ENCODE data around the gene CYP19A1.
"Not testable (repeated sequence)": the region's sequence is repeated elsewhere in the genome, so short reads cannot be mapped to it uniquely, and the experiment has no call there.

The CYP19A1 gene

DNA sequence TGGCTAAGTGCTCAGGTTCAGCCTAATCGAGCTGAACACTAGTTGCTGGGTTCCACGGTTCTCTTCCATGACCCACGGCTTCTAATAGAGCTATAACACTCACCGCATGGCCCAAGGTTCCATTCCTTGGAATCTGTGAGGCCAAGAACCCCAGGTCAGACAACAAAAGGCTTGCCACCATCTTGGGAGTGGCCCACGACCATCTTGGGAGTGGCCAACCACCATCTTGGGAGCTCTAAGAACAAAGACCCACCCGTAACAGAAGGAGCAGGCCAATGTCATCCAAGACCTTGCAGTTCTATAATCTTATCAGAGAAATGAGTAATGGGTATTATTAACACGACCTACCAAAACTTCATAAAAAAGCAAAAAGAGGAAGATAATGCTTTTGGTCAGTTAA lies 77.3 kb downstream of the CYP19A1 start:
- not testable (repeated sequence) for DNase-seq (ENCODE audit: low read depth in 2 of 2)

DNA sequence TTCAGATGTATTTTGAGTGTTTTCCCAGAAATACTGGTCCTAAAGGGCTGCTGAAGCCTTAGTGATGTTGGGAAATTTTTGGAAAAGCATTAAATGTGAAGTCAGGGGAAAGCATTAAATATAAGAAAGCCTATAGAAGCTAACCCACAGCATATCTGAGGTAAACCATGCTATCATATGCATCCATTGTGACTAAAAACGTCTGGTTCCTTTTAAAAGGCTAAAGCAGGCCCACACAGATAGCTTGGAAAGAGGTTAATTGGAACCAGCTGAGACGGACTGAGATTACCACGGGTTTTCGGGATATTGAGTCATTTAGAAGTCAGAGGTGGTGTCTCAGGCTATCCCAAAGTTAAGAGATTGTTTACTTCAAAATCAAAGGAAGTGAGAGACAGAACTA lies 78.2 kb downstream of the CYP19A1 start:
- DNase-seq (ENCODE audit: low read depth in 2 of 2) = no peak

DNA sequence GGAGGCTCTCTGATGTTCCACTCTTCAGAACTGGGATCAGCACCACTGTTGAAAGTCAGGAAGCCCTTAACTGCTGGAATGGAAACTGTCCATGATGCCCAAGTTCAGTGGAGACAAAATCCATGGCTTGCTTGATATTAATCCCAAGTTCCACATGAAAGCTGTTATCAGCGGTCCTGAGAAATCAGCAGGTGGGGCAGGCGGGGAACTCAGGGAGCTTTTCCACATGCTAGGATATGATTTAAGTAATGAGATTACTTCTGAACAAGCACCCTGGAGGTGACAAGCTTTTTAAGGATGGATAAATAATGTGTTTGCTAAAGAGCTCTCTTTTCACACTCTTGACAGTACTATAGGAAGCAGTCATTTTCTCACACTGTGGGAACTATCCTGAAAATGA lies 82.9 kb downstream of the CYP19A1 start:
- DNase-seq (ENCODE audit: low read depth in 2 of 2) = no peak

- no peak for DNase-seq (ENCODE audit: low read depth in 2 of 2)
Measured at GRCh38 chr15:51253366-51253765, 85.0 kb downstream of the CYP19A1 start.

DNA sequence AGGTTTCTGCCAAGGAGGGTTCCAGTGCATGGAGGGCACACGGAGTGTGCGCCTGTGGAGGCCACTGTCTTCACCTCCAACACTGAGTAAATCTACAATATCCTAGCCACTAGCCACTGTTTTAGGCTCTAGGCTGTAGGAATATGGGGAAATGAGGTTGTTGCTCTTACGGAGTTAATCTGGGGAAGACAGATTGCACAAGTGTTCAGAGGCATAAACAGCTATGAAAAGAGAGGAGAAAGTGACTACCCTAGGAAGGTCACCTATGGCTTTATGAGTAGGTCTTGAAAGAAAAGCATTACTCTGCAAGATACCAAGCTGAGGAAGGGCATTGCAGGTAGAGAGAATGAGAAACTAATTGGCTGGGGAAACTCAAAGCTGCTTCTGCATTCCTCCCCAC lies 85.7 kb downstream of the CYP19A1 start:
- no peak for DNase-seq (ENCODE audit: low read depth in 2 of 2)

DNA sequence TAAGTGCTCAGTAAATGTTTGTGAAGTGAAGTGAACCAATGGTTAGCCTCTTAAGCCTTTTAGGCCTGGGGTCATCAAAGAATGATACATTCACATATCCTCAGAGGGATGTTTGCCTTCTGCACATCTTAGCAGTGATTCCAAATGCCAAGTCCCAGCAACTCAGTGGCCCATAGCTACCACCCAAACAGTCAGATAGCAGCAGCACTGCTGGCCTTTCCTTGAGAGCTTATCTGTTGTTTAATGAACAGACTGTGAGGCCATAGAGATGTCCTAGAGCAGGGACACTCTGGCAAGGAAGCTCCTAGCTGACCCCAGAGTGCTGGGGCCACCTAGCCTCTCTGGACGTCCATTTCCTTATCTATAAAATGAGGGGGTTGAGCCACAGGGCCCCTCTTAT lies 86.8 kb downstream of the CYP19A1 start:
- DNase-seq (ENCODE audit: low read depth in 2 of 2) = no peak

GRCh38 chr15:51250217-51251011 lies 88.0 kb downstream of the CYP19A1 start:
- DNase-seq (ENCODE audit: low read depth in 2 of 2) = no peak

DNA sequence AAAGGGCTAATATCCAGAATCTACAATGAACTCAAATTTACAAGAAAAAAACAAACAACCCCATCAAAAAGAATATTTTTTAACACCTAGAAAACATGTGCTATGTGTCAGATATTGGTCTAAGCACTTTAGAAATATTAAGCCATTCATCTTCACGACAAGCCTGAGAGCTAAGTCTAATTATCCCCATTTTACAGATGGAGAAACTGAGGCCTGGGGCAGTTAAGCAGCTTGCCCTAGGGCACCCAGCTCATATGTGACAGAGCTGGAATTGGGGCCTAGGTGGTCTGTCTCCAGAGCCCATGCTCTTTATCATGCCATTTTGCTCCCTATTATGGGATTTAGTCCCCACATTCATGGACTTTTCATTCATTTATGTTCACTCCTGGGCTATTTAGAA lies 92.8 kb downstream of the CYP19A1 start:
- no peak for DNase-seq (ENCODE audit: low read depth in 2 of 2)

DNA sequence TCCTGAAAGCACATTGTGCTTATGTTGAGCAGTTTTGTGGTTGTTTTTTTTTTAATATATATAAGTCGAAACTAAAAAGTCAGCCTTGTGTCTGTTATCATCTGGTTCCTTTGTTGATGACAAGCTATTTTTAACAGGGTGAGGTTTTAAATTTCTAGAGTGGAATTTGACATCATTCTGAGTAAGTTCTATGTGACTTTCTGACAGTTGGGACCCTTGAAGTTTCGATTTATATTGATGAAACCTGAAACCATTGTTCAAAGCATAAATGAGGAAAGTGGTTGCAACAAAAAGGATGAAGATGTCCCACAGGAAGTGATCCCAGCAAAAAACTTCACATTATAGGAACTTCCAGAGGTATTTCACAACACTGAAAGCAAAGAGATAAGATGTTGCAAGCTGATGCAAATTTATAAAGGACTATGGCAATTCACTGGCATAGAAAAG lies 94.0 kb downstream of the CYP19A1 start:
- DNase-seq (ENCODE audit: low read depth in 2 of 2) = no peak

DNA sequence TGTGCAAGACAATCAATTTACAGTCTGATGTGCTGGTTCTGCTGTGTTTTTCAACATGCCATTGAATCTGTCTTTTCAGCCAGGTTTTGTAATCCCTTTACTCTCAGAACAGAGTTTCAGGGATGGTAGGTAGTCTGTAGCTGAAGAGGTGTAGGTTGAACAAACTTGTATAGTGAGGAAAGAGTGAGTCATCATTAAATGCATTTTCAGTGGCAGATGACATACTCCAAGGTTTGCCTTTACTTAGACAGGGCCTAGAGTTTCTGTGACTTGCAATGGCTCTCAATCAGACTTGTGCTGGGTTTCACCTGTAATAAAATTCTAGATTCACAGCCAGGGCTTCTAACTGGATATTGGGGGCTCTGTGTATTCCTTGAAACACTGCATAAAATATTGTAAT lies 94.6 kb downstream of the CYP19A1 start:
- no peak for DNase-seq (ENCODE audit: low read depth in 2 of 2)

DNA sequence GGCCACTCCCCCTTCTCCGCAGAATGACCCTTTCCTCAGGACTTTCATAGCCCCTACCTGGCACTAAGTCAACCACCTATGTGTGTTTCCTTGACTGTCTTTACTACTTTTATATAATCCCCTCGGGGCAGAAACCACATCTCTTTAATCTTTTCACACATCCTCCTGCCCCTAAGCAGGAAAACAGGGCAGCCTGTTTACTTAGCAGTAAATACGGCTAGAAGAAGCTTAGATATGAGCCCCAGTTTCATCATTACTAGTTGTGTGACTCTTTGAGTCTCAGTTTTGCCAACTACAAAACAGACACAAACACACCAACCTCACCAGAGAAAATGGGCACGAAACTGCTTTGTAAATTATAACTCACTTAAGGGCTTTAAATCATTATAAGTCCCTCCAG lies 98.3 kb downstream of the CYP19A1 start:
- no peak for DNase-seq (ENCODE audit: low read depth in 2 of 2)

DNA sequence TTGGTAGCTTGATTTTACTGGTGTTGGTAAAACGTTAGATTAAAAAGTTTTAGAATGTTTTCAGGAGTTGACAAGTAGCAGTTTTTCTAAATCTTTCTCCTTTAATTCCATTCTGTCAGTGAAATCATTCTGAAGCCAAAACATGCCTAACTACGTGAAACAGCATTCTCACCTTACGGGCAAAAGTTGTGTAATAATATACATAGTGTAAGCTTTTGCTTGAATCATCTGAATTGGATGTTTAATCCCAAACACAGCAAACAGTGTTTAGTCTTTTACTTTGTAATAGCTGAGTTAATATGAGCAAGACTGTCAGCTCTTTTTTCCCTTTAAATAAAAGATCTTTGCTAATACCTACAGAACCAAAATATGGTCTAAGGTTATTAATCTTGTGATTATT lies 100.6 kb downstream of the CYP19A1 start:
- no peak for DNase-seq (ENCODE audit: low read depth in 2 of 2)

DNA sequence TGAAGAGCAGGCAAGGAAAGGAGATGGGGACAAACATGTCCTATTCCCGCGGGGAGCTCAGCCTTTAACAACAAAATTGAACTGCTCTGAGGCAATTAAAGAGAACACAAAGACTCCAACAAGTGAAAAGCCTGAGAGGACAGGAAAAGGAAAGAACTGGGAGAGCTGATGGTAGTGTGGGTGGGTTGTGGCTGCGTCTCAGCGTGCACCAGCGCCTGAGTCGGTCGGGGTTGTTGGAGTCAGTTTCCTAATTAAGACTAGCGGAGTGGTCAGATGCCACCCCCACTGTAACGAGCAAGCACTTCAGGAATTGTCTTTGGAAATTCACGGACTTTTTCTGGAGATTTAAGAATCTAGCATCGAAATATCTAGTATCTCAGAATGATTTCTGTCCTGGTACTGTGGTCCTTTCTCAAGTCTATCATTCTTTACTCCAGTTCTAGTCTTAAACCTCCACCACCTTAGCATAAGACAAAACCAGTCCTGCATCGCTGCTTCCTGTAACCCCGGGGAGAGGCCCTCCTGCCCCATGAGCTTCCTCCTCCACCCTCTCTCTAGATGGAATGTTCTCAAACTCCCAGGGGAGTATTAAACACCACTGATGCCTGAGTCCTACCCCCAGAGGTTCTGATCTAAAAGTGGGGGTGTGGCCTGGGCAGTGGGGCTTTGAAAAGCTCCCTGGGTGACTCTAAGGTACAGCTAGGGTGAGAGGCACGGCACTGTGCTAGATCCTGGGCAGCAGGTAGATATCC lies 104.0 kb downstream of the CYP19A1 start:
- no peak for DNase-seq (ENCODE audit: low read depth in 2 of 2)

DNA sequence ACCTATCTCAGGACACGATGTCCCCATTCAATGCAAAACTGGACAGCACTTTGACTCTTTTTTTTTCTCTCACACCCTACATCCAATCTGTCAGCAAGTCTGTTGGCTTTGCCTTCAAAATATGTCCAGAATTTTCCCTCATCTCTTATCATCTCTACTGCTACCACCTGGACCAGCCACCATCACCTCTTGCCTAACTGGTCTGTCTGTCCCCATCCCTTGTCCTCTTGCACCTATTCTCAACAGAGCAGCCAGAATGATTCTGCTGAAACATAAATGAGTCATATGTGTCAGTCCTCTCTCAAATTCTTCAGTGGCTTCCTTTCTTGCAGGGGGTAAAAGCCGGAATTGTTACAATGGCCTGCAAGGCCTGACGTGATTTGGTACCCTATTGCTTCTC lies 105.8 kb downstream of the CYP19A1 start:
- no peak for DNase-seq (ENCODE audit: low read depth in 2 of 2)

- DNase-seq (ENCODE audit: low read depth in 2 of 2) = no peak
Measured at GRCh38 chr15:51229907-51230330, 108.5 kb downstream of the CYP19A1 start.

- DNase-seq (ENCODE audit: low read depth in 2 of 2) = no peak
Measured at GRCh38 chr15:51227940-51228732, 110.3 kb downstream of the CYP19A1 start.

- no peak for DNase-seq (ENCODE audit: low read depth in 2 of 2)
Measured at GRCh38 chr15:51226576-51227210, 111.7 kb downstream of the CYP19A1 start.

DNA sequence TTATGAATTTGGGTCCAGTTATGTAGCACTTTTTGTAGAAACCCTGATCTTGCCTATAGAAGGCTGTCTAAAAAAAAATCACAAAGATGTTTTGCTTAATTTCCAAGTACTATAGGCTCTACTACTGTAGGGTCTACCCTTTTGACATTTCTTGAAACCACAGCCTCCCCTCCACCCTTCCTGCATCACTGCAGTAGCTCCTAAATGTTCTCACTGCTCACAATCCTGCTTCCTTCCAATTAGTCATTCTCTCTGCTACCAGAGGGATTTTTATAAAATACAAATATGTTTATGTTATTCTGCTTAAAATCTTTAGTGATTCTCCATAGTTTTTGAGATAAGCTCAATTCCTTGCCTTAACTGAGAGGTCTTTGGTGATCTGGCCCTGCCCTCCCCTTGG lies 114.0 kb downstream of the CYP19A1 start:
- no peak for DNase-seq (ENCODE audit: low read depth in 2 of 2)

DNA sequence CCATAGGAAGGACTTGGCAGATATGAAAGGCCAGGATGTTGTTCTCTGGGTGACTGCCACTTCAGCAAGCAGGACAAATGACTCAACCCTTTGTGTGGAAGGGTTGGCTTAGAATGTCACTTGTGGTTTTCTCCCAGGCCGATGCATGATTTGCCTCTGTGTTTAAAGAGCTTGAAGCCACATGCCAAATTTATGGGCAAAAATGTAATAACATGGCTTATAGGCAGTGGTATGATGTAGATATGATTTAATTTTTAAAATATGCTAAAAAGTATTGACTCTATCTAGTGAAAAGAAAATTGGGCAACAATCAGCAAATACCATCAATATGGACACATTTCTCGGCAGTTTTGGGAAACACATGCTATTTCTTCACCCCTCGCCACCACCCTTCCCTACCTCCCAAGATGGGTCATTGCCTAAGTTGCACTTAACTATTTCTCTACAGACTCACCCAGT lies 114.6 kb downstream of the CYP19A1 start:
- DNase-seq (ENCODE audit: low read depth in 2 of 2) = no peak

DNA sequence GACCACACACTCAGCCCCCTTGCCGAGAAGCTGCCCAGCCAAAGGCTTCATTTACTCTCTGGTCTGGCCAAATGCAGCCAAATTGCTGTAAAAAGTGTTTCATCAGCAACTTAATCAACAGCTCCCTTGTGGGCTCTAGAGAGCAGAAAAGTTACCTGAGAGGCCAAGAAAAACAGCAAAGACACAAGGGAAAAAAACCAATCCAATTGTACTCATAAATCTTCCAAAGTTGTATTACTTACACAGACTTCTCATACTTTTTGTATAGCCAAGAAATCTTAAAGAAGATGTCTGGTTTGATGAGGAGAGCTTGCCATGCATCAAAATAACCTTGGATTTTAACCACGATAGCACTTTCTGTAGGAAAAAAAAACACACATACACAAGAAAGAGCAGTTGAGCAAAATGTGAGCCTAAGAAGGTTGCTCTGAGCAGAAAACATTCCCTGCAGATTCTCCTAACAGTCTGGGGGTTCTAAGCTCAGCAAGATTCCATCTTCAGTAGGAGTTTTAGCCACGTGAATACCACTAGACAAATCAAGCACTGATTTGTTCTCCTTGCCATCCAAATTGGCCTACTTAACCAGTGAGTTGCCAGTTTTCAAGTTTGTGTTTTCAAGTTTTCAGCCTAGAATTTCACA lies 120.0 kb downstream of the CYP19A1 start:
- no peak for DNase-seq (ENCODE audit: low read depth in 2 of 2)

GRCh38 chr15:51212909-51213308 lies 125.5 kb downstream of the CYP19A1 start:
- DNase-seq (ENCODE audit: low read depth in 2 of 2) = no peak
